Mesendoderm (in vitro differentiated cells): Measurements from ENCODE around the gene CARS1.
A peak's percentile ranks its signal among the peaks of the same experiment; 100 is the strongest.
"Not testable (repeated sequence)": the region's sequence is repeated elsewhere in the genome, so short reads cannot be mapped to it uniquely, and the experiment has no call there.

Experiments used
- DNase-seq: peaks from one replicate; pipeline ENCODE4 v3.0.0; 2013
- H2AK5ac ChIP-seq: 2 replicates; pipeline ENCODE4 v1.6.1; 2013; ENCODE audit warnings: low read length, inconsistent platforms
- H2BK120ac ChIP-seq: 2 replicates; pipeline ENCODE4 v1.6.1; 2013; ENCODE audit warnings: low read depth, mild to moderate bottlenecking, low read length, moderate library complexity, mixed read lengths
- H2BK15ac ChIP-seq: replicated peaks from 2 replicates; pipeline ENCODE4 v1.6.1; 2013; ENCODE audit warnings: low read depth, mild to moderate bottlenecking, moderate library complexity
- H2BK5ac ChIP-seq: 2 replicates; pipeline ENCODE4 v1.6.1; 2013; ENCODE audit warnings: low read length, inconsistent platforms
- H3K18ac ChIP-seq: 2 replicates; pipeline ENCODE4 v1.6.1; 2013; ENCODE audit warnings: mild to moderate bottlenecking, low read length, mixed read lengths
- H3K23ac ChIP-seq: one replicate; pipeline ENCODE4 v1.6.1; 2013; ENCODE audit warnings: low read length
- H3K27ac ChIP-seq: 2 replicates; pipeline ENCODE4 v1.5.1; 2013; ENCODE audit warnings: low read depth, mild to moderate bottlenecking, inconsistent platforms, low read length, moderate library complexity
- H3K27me3 ChIP-seq: 2 replicates; pipeline ENCODE4 v1.6.1; 2013; ENCODE audit warnings: low read length, control low read depth, mild to moderate bottlenecking, inconsistent platforms; ENCODE audit not compliant: insufficient read depth, poor library complexity
- H3K36me3 ChIP-seq: 2 replicates; pipeline ENCODE4 v1.6.1; 2013; ENCODE audit warnings: low read length, inconsistent platforms; ENCODE audit not compliant: control insufficient read depth, insufficient read depth
- H3K4ac ChIP-seq: one replicate; pipeline ENCODE4 v1.6.1; 2013; ENCODE audit warnings: low read depth, mild to moderate bottlenecking, low read length, moderate library complexity
- H3K4me1 ChIP-seq: 2 replicates; pipeline ENCODE4 v1.6.1; 2013; ENCODE audit warnings: low read depth, low read length, inconsistent platforms; ENCODE audit not compliant: control insufficient read depth
- H3K4me2 ChIP-seq: 2 replicates; pipeline ENCODE4 v1.6.1; 2013; ENCODE audit warnings: low read length
- H3K4me3 ChIP-seq: 2 replicates; pipeline ENCODE4 v1.5.1; 2013; ENCODE audit warnings: mild to moderate bottlenecking, low read length
- H3K56ac ChIP-seq: one replicate; pipeline ENCODE4 v1.6.1; 2013; ENCODE audit warnings: low read length
- H3K79me1 ChIP-seq: 2 replicates; pipeline ENCODE4 v1.6.1; 2013; ENCODE audit warnings: low read length, inconsistent platforms
- H3K79me2 ChIP-seq: 2 replicates; pipeline ENCODE4 v1.6.1; 2013; ENCODE audit warnings: mild to moderate bottlenecking, low read length; ENCODE audit not compliant: control insufficient read depth, insufficient read depth
- H3K9ac ChIP-seq: 2 replicates; pipeline ENCODE4 v1.6.1; 2013; ENCODE audit warnings: low read length, inconsistent platforms
- H4K5ac ChIP-seq: one replicate; pipeline ENCODE4 v1.6.1; 2013; ENCODE audit warnings: low read length
- H4K8ac ChIP-seq: one replicate; pipeline ENCODE4 v1.6.1; 2013; ENCODE audit warnings: low read depth, mild to moderate bottlenecking, control low read depth, low read length, moderate library complexity
- WGBS: extraction: QIAGEN DNeasy Blood & Tissue Kit; methylation state at CpG from one replicate; pipeline ENCODE4 v1.1.7; 2013; ENCODE audit warnings: low lambda C conversion rate, missing lambda C conversion rate; ENCODE audit not compliant: insufficient coverage; ENCODE audit errors: extremely low coverage; 5-methylcytosine and 5-hydroxymethylcytosine counted together

CARS1 gene

GRCh38 chr11:3069425-3069824 lies 12.2 kb upstream of the CARS1 start:
- Histone ChIP-seq H4K5ac (no peak overlapping the region), H4K8ac (no peak overlapping the region), H2BK120ac (no peak overlapping the region), H3K56ac (no peak overlapping the region), H3K36me3 (no peaks in the 10 kb centered on the region), H2AK5ac (no peak overlapping the region), H3K27ac (no peak overlapping the region), H2BK5ac (no peak overlapping the region), H3K4me3 (no peak overlapping the region), H3K23ac (no peak overlapping the region), H3K27me3 (no peaks in the 10 kb centered on the region), H2BK15ac (no peak overlapping the region), H3K18ac (no peak overlapping the region), H3K79me1 (no peaks in the 10 kb centered on the region), H3K9ac (no peak overlapping the region), H3K4ac (no peak overlapping the region), H3K4me2 (no peak overlapping the region), H3K79me2 (no peaks in the 10 kb centered on the region), H3K4me1 (no peaks in the 10 kb centered on the region)
- WGBS = no CpG with 5 or more reads among the region's 8 CpGs
- no peak for DNase-seq

GRCh38 chr11:3066308-3066707 lies 9.1 kb upstream of the CARS1 start:
- H3K9ac ChIP-seq, H2BK15ac ChIP-seq, H2BK5ac ChIP-seq, H3K4me1 ChIP-seq, H3K23ac ChIP-seq, H3K36me3 ChIP-seq, H3K4me3 ChIP-seq, DNase-seq, H3K56ac ChIP-seq, H4K8ac ChIP-seq, H2AK5ac ChIP-seq, H3K18ac ChIP-seq, H4K5ac ChIP-seq, H2BK120ac ChIP-seq, H3K79me2 ChIP-seq, H3K4me2 ChIP-seq, H3K27me3 ChIP-seq, H3K4ac ChIP-seq, H3K27ac ChIP-seq, H3K79me1 ChIP-seq: not testable (repeated sequence)
- no CpG with 5 or more reads among the region's 3 CpGs for WGBS

- not testable (repeated sequence) for H3K79me2 ChIP-seq, H3K4me3 ChIP-seq, H4K8ac ChIP-seq, H3K9ac ChIP-seq, H3K36me3 ChIP-seq, H2BK15ac ChIP-seq, H2BK120ac ChIP-seq, H3K79me1 ChIP-seq, H3K4me1 ChIP-seq, H3K4ac ChIP-seq, H3K56ac ChIP-seq, H2BK5ac ChIP-seq, H2AK5ac ChIP-seq, H3K27ac ChIP-seq, H3K23ac ChIP-seq, DNase-seq, H3K18ac ChIP-seq, H3K4me2 ChIP-seq, H3K27me3 ChIP-seq, H4K5ac ChIP-seq
- no CpG with 5 or more reads among the region's 6 CpGs for WGBS
These were observed 7.5 kb upstream of the CARS1 start for GRCh38 chr11:3064709-3065108.

GRCh38 chr11:3063876-3064275 lies 6.7 kb upstream of the CARS1 start:
- H4K8ac ChIP-seq, H3K27ac ChIP-seq, H3K79me1 ChIP-seq, H3K4me3 ChIP-seq, H2BK120ac ChIP-seq, H3K4me1 ChIP-seq, H3K23ac ChIP-seq, H3K9ac ChIP-seq, H3K18ac ChIP-seq, H3K79me2 ChIP-seq, H3K27me3 ChIP-seq, H2BK5ac ChIP-seq, H3K56ac ChIP-seq, H3K4me2 ChIP-seq, H2BK15ac ChIP-seq, H4K5ac ChIP-seq, H3K36me3 ChIP-seq, H2AK5ac ChIP-seq, H3K4ac ChIP-seq: not testable (repeated sequence)
- no CpG with 5 or more reads among the region's 8 CpGs for whole genome bisulfite sequencing
- DNase-seq = peak; percentile 91

GRCh38 chr11:3063432-3063831 lies 6.2 kb upstream of the CARS1 start:
- H2BK15ac ChIP-seq, H3K36me3 ChIP-seq, H3K27ac ChIP-seq, H3K4me1 ChIP-seq, H2AK5ac ChIP-seq, H3K23ac ChIP-seq, H3K56ac ChIP-seq, H3K27me3 ChIP-seq, H2BK120ac ChIP-seq, H3K79me1 ChIP-seq, H4K8ac ChIP-seq, H3K9ac ChIP-seq, H3K79me2 ChIP-seq, H3K18ac ChIP-seq, H3K4me2 ChIP-seq, H4K5ac ChIP-seq, H3K4me3 ChIP-seq, DNase-seq, H3K4ac ChIP-seq, H2BK5ac ChIP-seq: not testable (repeated sequence)
- no CpG with 5 or more reads among the region's 4 CpGs for WGBS

GRCh38 chr11:3060436-3061025 lies 3.3 kb upstream of the CARS1 start:
- no peak overlapping the region for H4K5ac ChIP-seq
- peaks cover 16% of the 10 kb centered on the region for H3K79me2 ChIP-seq
- H3K36me3 ChIP-seq = no peaks in the 10 kb centered on the region
- no peak overlapping the region for H2BK120ac ChIP-seq
- no peak overlapping the region for H4K8ac ChIP-seq
- H2BK15ac ChIP-seq = no peak overlapping the region
- no peak overlapping the region for H3K4ac ChIP-seq
- H3K27ac ChIP-seq = no peak overlapping the region
- no peak overlapping the region for H3K56ac ChIP-seq
- no peak overlapping the region for H3K9ac ChIP-seq
- no peak overlapping the region for H3K23ac ChIP-seq
- no peak overlapping the region for H3K4me3 ChIP-seq
- H3K79me1 ChIP-seq = peaks cover 9% of the 10 kb centered on the region
- H3K27me3 ChIP-seq = no peaks in the 10 kb centered on the region
- no peaks in the 10 kb centered on the region for H3K4me1 ChIP-seq
- WGBS = no CpG with 5 or more reads among the region's 11 CpGs
- H3K18ac ChIP-seq = no peak overlapping the region
- H2BK5ac ChIP-seq = no peak overlapping the region
- H2AK5ac ChIP-seq = no peak overlapping the region
- DNase-seq = no peak
- H3K4me2 ChIP-seq = no peak overlapping the region
